Measurements from ENCODE around the gene ARHGAP26.

ARHGAP26 gene

DNA sequence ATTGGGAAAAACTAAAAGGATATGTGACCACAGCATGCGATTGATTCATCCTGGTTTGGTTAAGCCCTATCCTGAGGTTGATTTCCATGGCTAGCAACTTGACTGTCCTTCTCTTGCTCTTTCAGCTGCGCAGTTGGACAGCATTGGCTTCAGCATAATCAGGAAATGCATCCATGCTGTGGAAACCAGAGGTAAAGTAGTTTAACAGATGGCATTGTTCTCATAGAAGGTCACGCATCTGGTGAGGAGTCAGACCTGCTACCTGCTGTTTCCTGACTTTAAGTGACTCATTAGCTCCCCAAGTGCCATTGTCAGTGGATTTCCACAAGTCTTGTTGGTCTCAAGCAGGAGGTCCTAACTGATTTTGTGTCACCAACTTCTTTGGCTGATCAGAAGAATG is 266.9 kb downstream of the ARHGAP26 start:
- peaks cover 6% of the 10 kb centered on the region for H3K4me1 ChIP-seq (ENCODE audit: control insufficient read depth, insufficient read depth, low read depth, low read length)
- no peak overlapping the region for H2BK120ac ChIP-seq (ENCODE audit: low read depth, low read length)
- no peak overlapping the region for H2AK5ac ChIP-seq (ENCODE audit: low read length, severe bottlenecking)
- 75% methylated on average over 3 of the region's 3 CpGs for WGBS
- H3K9ac ChIP-seq (ENCODE audit: low read length), result no peak overlapping the region
- no peak overlapping the region for H4K91ac ChIP-seq (ENCODE audit: low read length)
- H3K4ac ChIP-seq (ENCODE audit: low read depth in 1 of 2, low read length in 2 of 2), result no peak overlapping the region
- H3K4me2 ChIP-seq (ENCODE audit: low read length, poor library complexity, severe bottlenecking), result no peak overlapping the region
- peaks cover 0 to 3% of the 10 kb centered on the region in 2 experiments for H3K36me3 ChIP-seq (ENCODE audit: control insufficient read depth in 1 of 2, insufficient read depth in 2 of 2, low read depth in 1 of 2, low read length in 2 of 2)
- H3K4me3 ChIP-seq (ENCODE audit: insufficient read depth in 1 of 2, low read depth in 1 of 2, low read length in 2 of 2), result no peak overlapping the region
- H4K8ac ChIP-seq (ENCODE audit: low read length), result no peak overlapping the region
- no peak overlapping the region for H2BK15ac ChIP-seq (ENCODE audit: low read depth, poor library complexity, severe bottlenecking)
- H3K14ac ChIP-seq (ENCODE audit: low read length in 2 of 2), result no peak overlapping the region
- H3K27ac ChIP-seq (ENCODE audit: low read length, poor library complexity, severe bottlenecking), result no peak overlapping the region
- no peak overlapping the region for H3K18ac ChIP-seq (ENCODE audit: low read depth in 1 of 2, low read length in 2 of 2)
- no peak overlapping the region for H2BK12ac ChIP-seq (ENCODE audit: low read length in 2 of 2)
- no peak overlapping the region for H3K23ac ChIP-seq (ENCODE audit: low read length in 2 of 2)
- no peak overlapping the region for H2AFZ ChIP-seq (ENCODE audit: low read depth, low read length)
- no peaks in the 10 kb centered on the region for H3K79me1 ChIP-seq (replicated peaks; ENCODE audit: low read length, poor library complexity, severe bottlenecking)
- H3K27me3 ChIP-seq (ENCODE audit: control insufficient read depth in 1 of 2, insufficient read depth in 1 of 2, low read length in 2 of 2), result peaks cover 0 to 22% of the 10 kb centered on the region in 2 experiments
- no peak overlapping the region for H2BK5ac ChIP-seq (ENCODE audit: low read depth, low read length, poor library complexity, severe bottlenecking)
- H3K9me3 ChIP-seq (ENCODE audit: control insufficient read depth, low read length), result no peaks in the 10 kb centered on the region
- DNase-seq, result no peak

GRCh38 chr5:143037708-143038107 is 267.5 kb downstream of the ARHGAP26 start:
- DNase-seq, result no peak
- Histone ChIP-seq H3K27ac (ENCODE audit: low read length, poor library complexity, severe bottlenecking) (no peak overlapping the region), H3K4me2 (ENCODE audit: low read length, poor library complexity, severe bottlenecking) (no peak overlapping the region), H4K8ac (ENCODE audit: low read length) (no peak overlapping the region), H3K4me1 (ENCODE audit: control insufficient read depth, insufficient read depth, low read depth, low read length) (peaks cover 5% of the 10 kb centered on the region), H3K27me3 (ENCODE audit: control insufficient read depth in 1 of 2, insufficient read depth in 1 of 2, low read length in 2 of 2) (peaks cover 0 to 16% of the 10 kb centered on the region in 2 experiments), H2BK5ac (ENCODE audit: low read depth, low read length, poor library complexity, severe bottlenecking) (no peak overlapping the region), H3K79me1 (replicated peaks; ENCODE audit: low read length, poor library complexity, severe bottlenecking) (no peaks in the 10 kb centered on the region), H3K36me3 (ENCODE audit: control insufficient read depth in 1 of 2, insufficient read depth in 2 of 2, low read depth in 1 of 2, low read length in 2 of 2) (peaks cover 0 to 3% of the 10 kb centered on the region in 2 experiments), H3K18ac (ENCODE audit: low read depth in 1 of 2, low read length in 2 of 2) (no peak overlapping the region), H3K23ac (ENCODE audit: low read length in 2 of 2) (no peak overlapping the region), H2AFZ (ENCODE audit: low read depth, low read length) (no peak overlapping the region), H2BK120ac (ENCODE audit: low read depth, low read length) (no peak overlapping the region), H2BK15ac (ENCODE audit: low read depth, poor library complexity, severe bottlenecking) (no peak overlapping the region), H3K4me3 (ENCODE audit: insufficient read depth in 1 of 2, low read depth in 1 of 2, low read length in 2 of 2) (no peak overlapping the region), H3K4ac (ENCODE audit: low read depth in 1 of 2, low read length in 2 of 2) (no peak overlapping the region), H2BK12ac (ENCODE audit: low read length in 2 of 2) (no peak overlapping the region), H2AK5ac (ENCODE audit: low read length, severe bottlenecking) (peak overlapping the region; percentile 49), H3K9ac (ENCODE audit: low read length) (no peak overlapping the region), H3K14ac (ENCODE audit: low read length in 2 of 2) (no peak overlapping the region), H3K9me3 (ENCODE audit: control insufficient read depth, low read length) (no peaks in the 10 kb centered on the region), H4K91ac (ENCODE audit: low read length) (no peak overlapping the region)
- WGBS, result 100% methylated on average over 1 of the region's 1 CpG

- Histone ChIP-seq H3K23ac (ENCODE audit: low read length in 2 of 2) (no peak overlapping the region), H2BK5ac (ENCODE audit: low read depth, low read length, poor library complexity, severe bottlenecking) (no peak overlapping the region), H2AFZ (ENCODE audit: low read depth, low read length) (no peak overlapping the region), H3K79me1 (replicated peaks; ENCODE audit: low read length, poor library complexity, severe bottlenecking) (no peaks in the 10 kb centered on the region), H4K8ac (ENCODE audit: low read length) (no peak overlapping the region), H3K9ac (ENCODE audit: low read length) (no peak overlapping the region), H3K36me3 (ENCODE audit: control insufficient read depth in 1 of 2, insufficient read depth in 2 of 2, low read depth in 1 of 2, low read length in 2 of 2) (peaks cover 0 to 3% of the 10 kb centered on the region in 2 experiments), H3K27me3 (ENCODE audit: control insufficient read depth in 1 of 2, insufficient read depth in 1 of 2, low read length in 2 of 2) (peaks cover 0 to 10% of the 10 kb centered on the region in 2 experiments), H3K4me2 (ENCODE audit: low read length, poor library complexity, severe bottlenecking) (no peak overlapping the region), H3K9me3 (ENCODE audit: control insufficient read depth, low read length) (no peaks in the 10 kb centered on the region), H3K4me1 (ENCODE audit: control insufficient read depth, insufficient read depth, low read depth, low read length) (peaks cover 5% of the 10 kb centered on the region), H3K18ac (ENCODE audit: low read depth in 1 of 2, low read length in 2 of 2) (no peak overlapping the region), H2BK12ac (ENCODE audit: low read length in 2 of 2) (no peak overlapping the region), H2AK5ac (ENCODE audit: low read length, severe bottlenecking) (no peak overlapping the region), H3K14ac (ENCODE audit: low read length in 2 of 2) (no peak overlapping the region), H2BK120ac (ENCODE audit: low read depth, low read length) (no peak overlapping the region), H3K27ac (ENCODE audit: low read length, poor library complexity, severe bottlenecking) (no peak overlapping the region), H2BK15ac (ENCODE audit: low read depth, poor library complexity, severe bottlenecking) (no peak overlapping the region), H3K4ac (ENCODE audit: low read depth in 1 of 2, low read length in 2 of 2) (no peak overlapping the region), H4K91ac (ENCODE audit: low read length) (no peak overlapping the region), H3K4me3 (ENCODE audit: insufficient read depth in 1 of 2, low read depth in 1 of 2, low read length in 2 of 2) (no peak overlapping the region)
- DNase-seq, result no peak
- WGBS, result 93% methylated on average over 2 of the region's 2 CpGs
These were observed 270.4 kb downstream of the ARHGAP26 start for GRCh38 chr5:143040622-143041021.

- Histone ChIP-seq H4K91ac (ENCODE audit: low read length) (no peak overlapping the region), H3K9ac (ENCODE audit: low read length) (no peak overlapping the region), H3K36me3 (ENCODE audit: control insufficient read depth in 1 of 2, insufficient read depth in 2 of 2, low read depth in 1 of 2, low read length in 2 of 2) (peaks cover 0 to 3% of the 10 kb centered on the region in 2 experiments), H3K14ac (ENCODE audit: low read length in 2 of 2) (no peak overlapping the region), H3K4me2 (ENCODE audit: low read length, poor library complexity, severe bottlenecking) (no peak overlapping the region), H2BK12ac (ENCODE audit: low read length in 2 of 2) (no peak overlapping the region), H3K18ac (ENCODE audit: low read depth in 1 of 2, low read length in 2 of 2) (no peak overlapping the region), H3K4me3 (ENCODE audit: insufficient read depth in 1 of 2, low read depth in 1 of 2, low read length in 2 of 2) (no peak overlapping the region), H2BK15ac (ENCODE audit: low read depth, poor library complexity, severe bottlenecking) (no peak overlapping the region), H3K27ac (ENCODE audit: low read length, poor library complexity, severe bottlenecking) (no peak overlapping the region), H3K4me1 (ENCODE audit: control insufficient read depth, insufficient read depth, low read depth, low read length) (peaks cover 5% of the 10 kb centered on the region), H2BK120ac (ENCODE audit: low read depth, low read length) (no peak overlapping the region), H3K4ac (ENCODE audit: low read depth in 1 of 2, low read length in 2 of 2) (no peak overlapping the region), H2AK5ac (ENCODE audit: low read length, severe bottlenecking) (peak overlapping the region; percentile 44), H3K9me3 (ENCODE audit: control insufficient read depth, low read length) (no peaks in the 10 kb centered on the region), H3K23ac (ENCODE audit: low read length in 2 of 2) (no peak overlapping the region), H3K79me1 (replicated peaks; ENCODE audit: low read length, poor library complexity, severe bottlenecking) (no peaks in the 10 kb centered on the region), H4K8ac (ENCODE audit: low read length) (no peak overlapping the region), H2BK5ac (ENCODE audit: low read depth, low read length, poor library complexity, severe bottlenecking) (no peak overlapping the region), H2AFZ (ENCODE audit: low read depth, low read length) (no peak overlapping the region), H3K27me3 (ENCODE audit: control insufficient read depth in 1 of 2, insufficient read depth in 1 of 2, low read length in 2 of 2) (peaks cover 0 to 6% of the 10 kb centered on the region in 2 experiments)
- WGBS, result 95% methylated on average over 6 of the region's 7 CpGs
- no peak for DNase-seq
These were observed 271.3 kb downstream of the ARHGAP26 start for GRCh38 chr5:143041461-143041860.
